Measurements from ENCODE around the gene RXRA.

Gene RXRA

DNA sequence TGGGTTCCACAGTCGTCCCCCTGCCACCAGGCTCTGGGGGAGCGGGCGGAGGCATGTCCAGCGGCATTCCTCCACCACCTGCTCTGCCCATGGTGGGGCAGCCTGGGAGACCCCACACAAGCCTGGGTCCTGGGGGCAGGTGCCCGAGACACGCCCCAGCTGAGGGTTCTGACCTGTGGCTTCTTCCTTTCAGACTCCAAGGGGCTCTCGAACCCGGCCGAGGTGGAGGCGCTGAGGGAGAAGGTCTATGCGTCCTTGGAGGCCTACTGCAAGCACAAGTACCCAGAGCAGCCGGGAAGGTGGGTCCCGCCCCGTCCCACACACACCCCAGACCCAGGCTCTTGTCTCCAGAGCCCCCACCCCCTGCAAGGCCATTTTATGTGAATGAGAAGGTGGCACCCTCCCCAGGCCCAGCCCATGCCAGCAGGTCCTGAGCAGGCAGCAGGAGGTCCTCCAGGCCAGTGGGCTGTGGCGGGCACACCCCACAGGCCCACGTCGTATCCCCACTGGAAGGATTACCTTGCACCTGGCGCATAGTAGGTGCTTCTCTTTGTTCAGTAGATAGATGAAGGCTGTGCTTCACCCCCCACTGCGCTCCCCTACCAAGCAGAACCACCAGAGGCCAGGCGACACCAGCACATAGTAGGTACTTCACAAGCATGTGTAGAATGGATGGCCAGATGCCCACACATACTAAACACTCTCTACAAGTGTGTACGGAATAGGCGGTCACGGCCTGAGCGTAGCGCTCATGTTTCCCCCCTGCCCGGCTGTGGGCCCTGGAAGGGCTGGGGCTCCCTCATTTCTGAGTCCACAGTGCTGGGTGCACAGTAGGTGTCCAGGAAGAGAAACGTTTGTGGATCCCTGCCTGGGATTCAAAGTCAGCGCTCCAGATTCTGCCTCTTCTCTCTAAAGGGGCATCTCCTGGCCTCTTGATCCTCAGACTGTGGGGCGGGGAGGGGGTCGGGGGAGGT lies 107.9 kb downstream of the RXRA start:
- no peak for DNase-seq (ENCODE audit: low spot score)

DNA sequence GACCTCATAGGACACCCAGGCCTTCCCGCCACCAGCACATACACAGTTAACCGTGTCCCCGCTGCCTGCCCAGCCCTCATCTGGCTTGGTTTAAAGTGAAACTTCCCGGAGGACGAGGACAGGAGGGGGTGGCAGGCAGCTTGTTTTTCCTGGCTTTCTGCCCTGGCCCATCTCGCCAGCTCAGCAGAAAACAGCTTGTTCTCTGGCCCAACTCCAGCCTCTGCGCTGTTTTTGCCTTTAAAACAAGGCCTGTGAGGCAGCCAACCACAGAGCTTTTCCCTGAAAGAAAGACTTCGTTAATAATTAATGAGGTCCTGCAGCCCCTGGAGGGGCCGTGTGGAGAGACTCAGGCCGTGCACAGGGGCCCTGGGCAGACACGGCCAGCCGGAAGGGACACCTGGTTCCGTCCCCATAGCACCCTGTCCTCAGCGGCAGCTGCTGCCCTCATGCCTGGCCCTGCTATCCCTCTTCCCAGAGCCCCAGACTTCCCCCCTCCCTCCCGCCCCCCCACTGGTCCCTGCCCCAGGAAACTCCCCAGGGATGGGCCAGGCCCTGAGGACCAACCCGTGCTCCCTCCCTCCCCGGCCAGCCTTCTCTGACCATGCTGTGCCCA lies 108.7 kb downstream of the RXRA start:
- DNase-seq (ENCODE audit: low spot score): peak; percentile 96

DNA sequence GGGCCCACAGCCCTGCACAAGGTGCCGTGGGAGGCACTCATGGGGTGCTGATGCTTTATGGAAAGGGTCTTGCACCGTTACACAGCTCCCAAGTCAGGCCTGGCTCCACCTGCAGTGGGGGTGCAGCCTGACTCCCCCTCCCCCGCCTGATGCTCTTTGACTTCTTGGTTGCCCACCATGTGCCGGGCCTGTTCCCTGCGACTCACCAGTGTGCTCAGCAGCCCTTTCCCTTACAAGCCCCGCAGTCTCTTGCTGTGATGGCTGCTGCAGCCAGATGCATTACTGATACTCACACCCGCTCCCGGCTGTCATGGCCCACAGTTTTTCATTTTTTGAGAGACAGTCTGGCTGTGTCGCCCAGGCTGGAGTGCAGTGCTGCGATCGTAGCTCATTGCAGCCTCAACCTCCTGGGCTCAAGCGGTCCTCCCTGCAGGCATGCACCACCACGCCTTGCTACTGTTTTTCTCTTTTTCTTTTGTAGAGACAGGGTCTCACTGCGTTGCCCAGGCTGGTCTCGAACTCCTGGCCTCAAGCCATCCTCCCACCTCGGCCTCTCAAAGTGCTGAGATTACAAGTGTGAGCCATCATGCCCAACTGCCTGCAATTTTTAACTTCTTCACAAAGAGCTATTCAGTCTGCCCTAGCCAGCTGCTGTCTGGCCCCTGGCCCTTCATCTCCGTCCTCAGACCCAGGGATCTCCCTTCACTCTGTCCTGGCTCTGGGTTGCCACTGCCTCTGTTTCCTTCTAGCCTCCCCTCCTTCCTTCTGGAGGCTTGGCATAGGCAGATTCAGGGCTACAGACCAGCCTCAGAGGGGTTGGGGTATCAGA lies 109.5 kb downstream of the RXRA start:
- no peak for DNase-seq (ENCODE audit: low spot score)

DNA sequence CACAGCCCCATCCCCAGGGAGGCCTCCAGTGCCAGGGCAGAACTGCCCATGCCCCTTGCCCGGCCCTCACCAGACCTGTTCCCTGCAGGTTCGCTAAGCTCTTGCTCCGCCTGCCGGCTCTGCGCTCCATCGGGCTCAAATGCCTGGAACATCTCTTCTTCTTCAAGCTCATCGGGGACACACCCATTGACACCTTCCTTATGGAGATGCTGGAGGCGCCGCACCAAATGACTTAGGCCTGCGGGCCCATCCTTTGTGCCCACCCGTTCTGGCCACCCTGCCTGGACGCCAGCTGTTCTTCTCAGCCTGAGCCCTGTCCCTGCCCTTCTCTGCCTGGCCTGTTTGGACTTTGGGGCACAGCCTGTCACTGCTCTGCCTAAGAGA lies 110.1 kb downstream of the RXRA start:
- DNase-seq (ENCODE audit: low spot score): no peak

DNA sequence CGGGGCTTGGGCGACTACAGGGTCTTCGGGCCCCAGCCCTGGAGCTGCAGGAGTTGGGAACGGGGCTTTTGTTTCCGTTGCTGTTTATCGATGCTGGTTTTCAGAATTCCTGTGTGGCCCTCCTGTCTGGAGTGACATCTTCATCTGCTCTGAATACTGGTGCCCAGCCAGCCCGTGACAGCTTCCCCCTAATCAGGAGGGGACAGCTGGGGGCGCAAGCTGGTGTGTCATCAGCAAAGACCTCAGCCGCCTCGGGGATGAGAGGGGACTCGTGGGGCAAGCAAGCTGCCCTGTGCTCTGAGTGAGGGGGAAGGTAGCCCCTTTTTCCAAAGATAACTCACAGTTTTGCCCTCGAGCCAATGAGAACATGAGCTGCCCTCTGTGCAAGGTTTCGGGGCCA lies 110.7 kb downstream of the RXRA start:
- no peak for DNase-seq (ENCODE audit: low spot score)

DNA sequence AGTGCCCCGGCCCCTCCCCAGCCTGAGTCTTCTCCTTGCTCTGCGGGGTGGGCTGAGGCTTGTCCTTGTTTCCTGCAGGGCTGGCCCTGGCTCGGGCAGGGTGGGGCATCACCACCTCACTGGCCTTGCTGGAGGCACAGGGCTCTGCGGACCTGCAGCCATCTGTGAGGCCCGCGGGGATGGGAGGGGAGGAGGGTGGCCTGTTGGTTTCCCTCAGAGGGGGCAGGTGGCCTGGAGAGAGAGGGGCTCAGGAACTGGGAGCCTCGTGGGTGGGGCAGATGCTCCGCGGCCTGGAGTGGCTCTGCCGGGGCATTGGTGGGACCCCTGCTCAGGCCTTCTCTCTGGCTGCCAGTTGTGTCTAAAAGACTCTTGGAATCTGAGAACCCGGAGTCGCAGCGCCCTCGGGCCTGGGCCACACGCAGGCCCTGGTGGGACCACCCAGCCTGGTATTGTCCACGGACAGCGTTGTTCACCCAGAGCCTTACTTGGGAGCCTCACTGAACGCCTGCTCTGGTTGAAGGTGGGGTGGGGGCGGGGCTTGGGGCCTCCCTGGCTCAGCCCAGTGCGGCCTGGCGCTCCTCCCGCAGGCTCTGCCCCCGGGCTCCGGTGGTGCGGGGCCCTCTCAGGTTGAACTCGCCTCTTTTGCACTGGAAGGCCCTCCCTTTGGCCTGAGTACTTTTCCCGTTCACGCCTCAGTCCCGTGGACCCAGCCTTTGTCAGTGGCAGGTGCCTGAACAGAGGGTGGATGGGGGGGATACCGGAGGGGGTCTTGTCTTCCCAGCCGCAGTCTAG lies 111.3 kb downstream of the RXRA start:
- DNase-seq (ENCODE audit: low spot score): no peak

DNA sequence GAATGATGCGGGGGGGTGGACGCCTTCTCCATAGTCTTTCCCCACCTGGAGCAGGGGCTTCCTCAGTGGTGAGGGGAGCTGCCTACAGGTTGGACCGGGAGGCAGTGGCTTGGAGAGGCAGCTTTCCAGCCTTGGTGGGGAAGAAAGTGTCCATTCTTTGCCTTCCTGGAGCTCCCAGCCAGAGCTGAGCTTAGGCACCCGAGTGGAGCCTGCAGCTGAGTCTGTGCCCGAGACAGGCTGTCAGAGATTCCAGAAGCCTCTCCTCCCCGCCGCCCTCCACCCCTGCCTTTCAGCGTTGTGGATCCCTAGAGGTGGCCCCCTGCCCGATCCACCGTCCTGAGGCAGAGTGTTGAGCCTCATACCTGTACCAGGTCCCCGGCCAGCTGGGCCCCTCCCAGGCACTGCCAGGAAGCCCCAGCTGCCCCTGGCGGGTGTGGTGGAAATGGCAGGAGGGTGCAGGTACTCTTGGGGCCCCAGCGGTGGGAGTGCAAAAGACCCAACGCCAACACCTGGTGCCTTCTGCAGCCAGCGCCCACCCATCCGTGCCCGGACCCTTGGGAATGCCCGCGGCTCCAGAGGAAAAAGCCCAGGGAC lies 112.0 kb downstream of the RXRA start:
- no peak for DNase-seq (ENCODE audit: low spot score)

DNA sequence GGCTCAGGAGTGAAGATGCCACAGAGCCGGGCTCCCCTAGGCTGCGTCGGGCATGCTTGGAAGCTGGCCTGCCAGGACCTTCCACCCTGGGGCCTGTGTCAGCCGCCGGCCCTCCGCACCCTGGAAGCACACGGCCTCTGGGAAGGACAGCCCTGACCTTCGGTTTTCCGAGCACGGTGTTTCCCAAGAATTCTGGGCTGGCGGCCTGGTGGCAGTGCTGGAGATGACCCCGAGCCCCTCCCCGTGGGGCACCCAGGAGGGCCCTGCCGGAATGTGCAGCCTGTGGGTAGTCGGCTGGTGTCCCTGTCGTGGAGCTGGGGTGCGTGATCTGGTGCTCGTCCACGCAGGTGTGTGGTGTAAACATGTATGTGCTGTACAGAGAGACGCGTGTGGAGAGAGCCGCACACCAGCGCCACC lies 113.1 kb downstream of the RXRA start:
- DNase-seq (ENCODE audit: low spot score): no peak

DNA sequence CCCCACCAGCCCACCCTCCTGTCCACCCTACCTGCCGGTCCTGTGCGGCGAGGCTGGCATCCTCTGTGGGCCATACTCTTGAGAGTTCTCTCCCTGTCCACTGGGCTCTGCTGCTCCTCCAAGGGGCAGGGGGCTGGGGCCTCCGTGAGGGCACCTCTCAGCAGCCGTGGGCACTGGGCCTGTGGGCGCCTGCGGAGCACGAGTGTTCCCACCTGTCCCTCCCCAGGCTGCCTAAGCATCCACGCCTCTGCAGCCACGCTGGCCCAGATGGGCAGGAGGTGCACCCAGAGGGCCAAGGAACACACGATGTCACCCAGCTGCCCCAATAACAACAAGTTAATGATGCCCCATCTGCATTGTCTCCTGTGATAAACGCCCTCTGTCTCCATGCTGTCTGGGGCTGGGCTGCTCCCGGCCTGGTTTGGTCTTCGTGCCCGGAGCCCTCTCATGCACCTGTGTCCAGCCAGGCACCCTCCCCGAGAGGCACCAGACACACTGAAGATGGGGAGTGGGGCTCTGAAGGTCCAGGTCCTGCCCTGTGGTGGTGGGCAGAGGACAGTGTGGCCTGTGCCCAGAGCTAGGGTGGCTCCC lies 114.5 kb downstream of the RXRA start:
- no peak for DNase-seq (ENCODE audit: low spot score)

DNA sequence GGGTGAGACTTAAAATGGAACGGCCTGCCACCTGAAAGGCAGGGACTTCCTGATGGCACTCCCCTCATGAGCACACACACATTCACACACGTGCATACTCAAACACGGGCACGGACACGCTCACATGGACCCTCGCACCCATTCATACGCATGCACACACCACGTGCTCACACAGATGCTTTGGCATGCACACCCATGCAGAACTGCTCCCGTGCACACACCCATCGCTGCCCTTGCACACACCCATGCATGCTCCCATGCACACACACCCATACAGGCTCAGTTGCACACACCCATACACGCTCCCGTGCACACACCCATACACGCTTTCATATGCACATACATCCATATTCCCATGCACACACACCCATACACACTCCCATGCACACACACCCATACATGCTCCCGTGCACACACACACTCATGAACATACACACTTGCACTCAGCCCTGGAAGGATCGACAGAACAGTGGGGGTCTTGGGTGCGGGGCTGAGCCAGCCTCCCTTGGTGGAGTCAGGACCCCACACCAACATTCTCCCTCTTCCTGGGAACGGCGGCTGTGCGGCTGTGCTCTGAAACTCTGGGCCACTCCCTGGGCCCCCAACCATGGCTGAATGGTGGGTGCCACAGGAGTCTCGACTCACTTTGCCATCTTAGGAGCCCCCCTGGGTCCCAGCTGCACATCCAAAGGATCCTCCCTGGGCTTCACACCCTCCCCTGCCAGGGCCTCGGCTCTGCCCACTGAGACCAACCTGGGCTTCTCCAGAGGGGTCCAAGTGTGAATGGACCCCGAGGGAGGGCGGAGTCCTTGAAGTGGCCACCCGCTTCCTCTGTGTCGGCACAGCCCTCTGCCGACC lies 115.2 kb downstream of the RXRA start:
- no peak for DNase-seq (ENCODE audit: low spot score)

DNA sequence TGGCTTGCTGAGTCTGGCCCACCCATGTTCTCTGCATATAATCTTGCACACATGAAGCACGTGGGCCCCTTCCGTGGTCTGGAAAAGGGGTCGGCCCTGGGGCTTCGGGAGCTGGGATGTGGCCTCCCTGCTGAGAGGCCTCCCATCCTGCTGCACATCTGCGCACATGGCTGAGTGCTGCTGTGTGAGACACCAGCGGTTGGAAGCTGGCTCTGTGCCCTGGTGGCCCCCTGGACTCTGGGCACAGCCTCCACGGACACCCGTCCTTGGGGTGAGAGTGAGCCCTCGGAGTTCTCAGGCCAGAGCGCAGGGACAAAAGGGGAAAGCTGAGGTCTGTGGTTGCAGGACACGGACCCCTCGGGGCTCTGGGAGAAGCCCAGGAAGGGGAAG lies 115.8 kb downstream of the RXRA start:
- no peak for DNase-seq (ENCODE audit: low spot score)

DNA sequence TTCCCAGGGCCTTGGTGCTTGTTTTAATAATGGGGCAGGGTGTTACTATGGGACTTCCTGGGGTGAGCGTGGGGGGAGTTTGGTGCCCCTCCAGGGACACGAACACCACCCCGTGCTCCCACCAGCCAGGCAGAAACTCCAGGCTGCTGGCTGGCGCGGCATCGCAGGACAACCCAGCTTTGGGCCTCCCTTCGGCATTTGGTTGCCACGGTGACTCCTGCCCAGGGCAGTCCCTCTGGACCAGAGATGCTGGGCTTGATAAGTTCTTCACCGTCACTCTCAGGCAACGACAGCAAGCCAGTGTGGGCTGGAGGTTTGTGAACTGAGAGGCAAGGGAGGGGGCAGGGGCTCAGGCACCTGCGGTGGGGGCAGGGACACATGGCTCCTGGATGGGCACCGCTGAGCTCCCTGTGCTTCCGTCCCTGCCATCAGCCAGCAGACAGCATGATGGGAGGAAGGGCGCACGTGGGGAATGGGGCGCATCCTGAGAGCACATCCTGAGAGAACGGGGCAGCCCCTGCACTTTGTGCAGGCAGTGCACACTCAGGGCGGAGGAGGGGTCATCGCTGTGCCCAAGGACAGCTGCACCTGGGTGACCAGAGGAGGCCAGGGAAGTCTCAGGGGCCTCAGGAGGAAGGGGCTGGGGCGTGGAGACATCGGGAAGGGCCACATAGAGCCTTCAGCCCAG lies 116.4 kb downstream of the RXRA start:
- DNase-seq (ENCODE audit: low spot score): peak; percentile 73

DNA sequence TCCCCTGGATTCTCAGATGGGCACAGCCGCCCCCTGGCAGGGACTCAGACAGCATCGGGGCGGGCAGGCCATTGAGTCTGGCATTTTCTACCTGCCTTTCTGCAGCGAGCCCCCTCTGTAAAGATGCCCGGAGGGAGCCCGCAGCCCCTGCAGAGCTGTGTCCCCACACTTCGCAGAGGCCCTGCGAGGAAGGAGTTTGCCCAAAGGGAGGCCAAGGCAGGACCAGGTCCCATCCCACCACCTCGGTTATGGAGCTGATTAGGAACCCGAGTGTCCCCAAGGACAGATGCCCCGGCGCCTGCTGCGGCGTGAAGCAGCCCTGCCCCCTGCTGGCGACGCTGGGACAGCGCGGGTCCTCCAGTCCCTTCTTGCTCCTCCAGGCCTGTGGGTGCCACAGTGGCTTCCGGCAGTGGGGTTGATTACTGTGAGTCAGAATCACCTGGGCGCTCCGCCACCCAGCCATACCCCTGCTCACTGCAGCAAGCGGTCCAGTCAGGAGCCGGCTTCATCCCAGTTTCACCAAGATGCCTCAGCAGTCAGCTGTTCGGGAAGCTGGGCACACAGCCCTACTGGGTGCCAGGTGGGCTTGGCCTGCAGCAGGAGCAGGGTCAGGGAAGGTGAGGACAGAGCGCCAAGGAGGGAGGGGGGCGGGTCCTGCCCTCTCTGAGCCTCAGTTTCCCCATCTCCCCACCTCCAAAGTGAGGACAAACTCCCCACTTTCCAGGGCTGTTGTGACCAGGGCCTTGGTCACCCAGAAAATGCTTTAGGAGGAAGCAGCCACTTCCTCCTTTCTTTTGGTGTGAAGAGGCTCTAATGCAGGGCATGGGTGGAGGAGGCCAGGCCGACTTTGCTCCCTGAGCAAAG lies 117.2 kb downstream of the RXRA start:
- DNase-seq (ENCODE audit: low spot score): peak; percentile 95

DNA sequence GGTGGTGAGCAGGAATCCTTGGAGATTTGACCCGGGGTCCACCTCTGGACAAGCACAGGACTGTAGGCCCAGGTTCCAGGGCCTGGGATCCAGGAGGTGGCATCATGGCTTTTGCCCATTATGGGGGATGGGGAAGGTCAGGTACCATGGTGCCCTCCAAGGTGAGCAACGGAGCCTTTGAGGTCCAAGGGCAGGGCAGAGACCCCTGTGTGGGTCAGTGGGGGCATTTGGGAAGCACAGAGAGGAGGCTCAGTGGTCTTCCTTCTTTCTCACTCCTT lies 117.7 kb downstream of the RXRA start:
- DNase-seq (ENCODE audit: low spot score): no peak

DNA sequence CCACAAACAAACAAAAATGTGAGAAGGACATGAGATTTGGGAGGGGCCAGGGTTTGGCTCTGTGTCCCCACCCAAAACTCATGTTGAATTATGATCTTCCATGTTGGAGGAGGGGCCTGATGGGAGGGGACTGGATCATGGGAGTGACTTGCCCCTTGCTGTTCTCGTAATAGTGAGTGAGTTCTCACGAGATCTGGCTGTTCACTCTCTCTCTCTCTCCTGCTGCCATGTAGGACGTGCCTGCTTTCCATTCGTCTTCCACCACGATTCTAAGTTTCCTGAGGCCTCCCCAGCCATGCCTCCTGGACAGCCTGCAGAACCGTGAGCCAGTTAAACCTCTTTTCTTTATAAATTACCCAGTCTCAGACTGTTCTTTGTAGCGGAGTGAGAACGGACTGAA lies 118.7 kb downstream of the RXRA start:
- DNase-seq (ENCODE audit: low spot score): no peak

DNA sequence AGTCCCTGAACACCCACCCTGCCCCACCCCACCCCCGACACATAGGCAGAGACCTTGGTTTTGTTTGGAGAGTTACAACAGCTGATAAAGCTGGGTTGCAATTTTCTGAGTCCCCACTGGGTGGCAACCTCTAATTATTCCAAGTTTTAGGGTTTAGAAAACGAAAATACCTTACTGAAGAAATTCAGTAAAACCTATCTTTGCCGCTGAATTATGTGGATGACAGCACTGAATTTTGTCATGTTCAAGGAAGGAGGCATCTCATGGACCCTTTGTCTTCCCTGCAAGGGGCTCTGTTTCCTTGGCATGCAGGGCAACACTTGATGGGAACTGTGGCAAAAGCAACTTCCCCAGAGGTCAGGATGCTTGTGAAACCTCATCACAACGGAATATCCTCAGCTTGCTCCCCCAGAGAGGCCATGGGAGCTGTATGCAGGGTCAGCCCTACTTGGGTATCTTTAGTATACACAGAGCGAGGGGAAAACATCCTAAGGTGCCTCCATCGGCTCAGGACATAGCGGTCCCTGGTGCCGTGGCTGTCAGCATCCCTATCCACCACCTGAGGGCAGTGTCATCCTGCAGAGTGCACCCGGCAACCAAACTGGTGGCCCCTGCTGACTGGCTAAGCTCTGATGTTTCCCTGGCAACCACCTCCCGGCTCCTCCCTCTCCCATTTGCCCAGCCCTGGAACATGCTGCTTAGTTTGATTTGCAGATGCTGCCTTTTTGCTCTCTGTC lies 123.1 kb downstream of the RXRA start:
- DNase-seq (ENCODE audit: low spot score): peak; percentile 98

DNA sequence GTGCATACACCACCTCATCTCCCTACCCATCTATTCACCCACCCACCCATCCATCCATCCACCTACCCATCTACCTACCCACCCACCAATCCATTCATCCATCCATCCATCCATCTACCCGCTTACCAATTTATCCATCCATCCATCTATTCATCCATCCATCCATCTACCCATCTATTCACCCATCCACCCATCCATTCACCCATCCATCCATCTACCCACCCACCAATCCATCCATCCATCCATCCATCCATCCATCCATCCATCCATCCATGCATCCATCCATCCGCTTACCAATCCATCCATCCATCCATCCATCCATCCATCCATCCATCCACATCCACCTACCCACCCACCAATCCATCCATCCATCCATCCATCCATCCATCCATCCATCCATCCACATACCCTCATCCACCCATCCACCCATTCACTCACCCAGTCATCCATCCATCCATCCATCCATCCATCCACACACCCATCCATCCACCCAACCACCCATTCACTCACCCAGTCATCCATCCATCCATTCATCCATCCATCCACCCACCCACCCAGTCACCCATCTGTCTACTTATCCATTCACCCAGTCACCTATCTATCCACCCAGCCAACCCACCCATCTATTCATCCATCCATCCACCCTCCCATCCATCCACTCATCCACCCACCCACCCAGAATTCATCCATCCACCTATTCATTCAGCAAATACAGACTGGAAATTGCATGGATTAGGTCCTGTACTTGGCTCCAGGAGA lies 125.6 kb downstream of the RXRA start:
- DNase-seq (ENCODE audit: low spot score): no peak

All from AG08395 (cell line).